DOHH2 (cell line): ENCODE measurements around the gene FLT3LG.

Experiments
- CTCF ChIP-seq: fragments of 200-600 bp; sonication (generic); IDR thresholded peaks from one replicate; pipeline ENCODE4 v1.5.1; 2014; ENCODE audit warnings: antibody characterized with exemption, mild to moderate bottlenecking, low read depth, low read length; ENCODE audit not compliant: poor library complexity, severe bottlenecking
- EZH2phosphoT487 ChIP-seq: fragments of 200-600 bp; sonication (generic); IDR thresholded peaks from 2 replicates; pipeline ENCODE4 v1.6.1; 2017; ENCODE audit warnings: borderline replicate concordance, mild to moderate bottlenecking, antibody characterized with exemption, low read length, moderate library complexity, mixed read lengths

GRCh38 chr19:49438261-49438660, 35.8 kb upstream of the FLT3LG start:
- TF ChIP-seq CTCF (no peak), EZH2phosphoT487 (no peak)
